NCI-H345 (cell line): ENCODE results near the gene DLX3.

Source experiments
- DNase-seq: peaks from one replicate; lab custom pipeline; 2025; lab: John Stamatoyannopoulos, UW

The DLX3 gene

DNA sequence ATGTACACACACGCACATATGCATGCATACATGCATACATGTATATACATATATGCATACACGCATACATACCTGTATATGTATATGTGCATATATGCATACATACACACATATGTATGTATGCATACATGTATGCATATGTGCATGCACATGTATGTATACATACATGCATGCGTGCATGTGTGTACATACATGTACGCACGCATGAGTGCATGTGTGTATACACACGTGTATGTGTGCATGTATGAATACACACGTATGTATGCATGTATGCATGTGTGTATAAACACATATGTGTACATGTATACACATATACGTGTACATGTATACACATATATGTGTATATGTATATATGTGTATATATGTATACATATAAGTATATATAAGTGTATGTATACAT, 28.5 kb upstream of the DLX3 start:
- DNase-seq = no peak

DNA sequence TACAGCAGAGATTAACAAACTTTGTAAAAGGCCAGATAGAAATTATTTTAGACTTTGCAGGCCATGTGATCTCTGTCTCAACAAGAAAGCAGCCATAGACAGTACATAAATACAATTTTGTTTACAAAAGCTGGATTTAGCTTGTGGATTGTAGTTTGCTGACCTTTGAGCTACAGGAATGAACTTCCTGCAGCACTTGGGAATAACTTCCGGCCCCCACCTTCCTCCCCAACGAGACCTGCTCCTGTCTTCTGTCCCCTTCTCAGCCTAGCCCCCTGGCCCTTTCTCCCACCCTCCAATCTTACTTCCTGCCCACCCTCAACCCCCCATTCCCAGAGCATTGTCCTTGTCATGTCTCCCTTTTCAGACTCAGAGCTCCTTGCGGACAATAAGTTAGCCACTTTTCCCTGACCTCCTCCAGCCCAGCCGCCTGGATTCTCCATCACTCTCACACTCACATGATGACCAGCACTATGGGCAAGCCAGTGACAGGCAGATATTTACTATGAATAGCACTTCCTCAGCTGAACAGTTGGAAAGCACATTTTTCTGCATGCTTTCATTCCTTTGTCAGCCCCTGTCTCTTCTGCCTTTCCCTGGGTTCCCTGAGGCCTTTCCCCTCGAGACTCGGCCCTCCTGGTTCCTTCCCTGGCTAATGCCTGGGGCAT, 27.6 kb upstream of the DLX3 start:
- no peak for DNase-seq

DNA sequence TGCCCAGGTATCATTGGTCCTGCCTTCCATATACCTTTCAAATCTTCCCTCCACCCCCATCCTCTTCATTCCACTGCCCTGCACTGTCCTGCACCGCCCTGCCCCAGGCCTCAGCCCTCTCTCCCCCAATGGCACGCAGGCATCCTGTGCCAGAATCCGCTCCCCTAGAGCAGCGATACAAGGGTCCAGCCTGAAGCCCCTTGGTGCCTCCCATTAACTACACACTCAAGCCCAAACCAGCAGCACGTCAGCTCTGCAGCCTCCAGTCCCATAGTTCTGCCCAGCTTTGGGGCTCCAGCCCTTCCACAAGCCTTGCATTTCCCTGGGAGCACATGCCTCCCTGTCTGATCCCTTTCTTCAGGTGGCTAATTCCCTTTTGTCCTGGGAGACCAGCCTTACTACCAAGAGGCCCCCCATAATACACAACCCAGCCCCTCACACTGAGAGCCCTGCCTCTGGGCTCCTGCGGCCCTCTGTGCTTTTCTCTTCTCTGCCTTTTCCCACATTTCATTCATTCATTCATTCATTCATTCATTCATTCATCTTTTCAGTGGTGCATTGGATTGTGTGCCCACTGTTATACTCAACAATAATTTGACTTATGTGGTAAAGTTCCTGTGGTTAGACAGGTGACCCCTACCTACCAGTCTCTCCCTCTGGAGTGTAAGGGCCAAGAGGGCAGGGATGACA, 26.8 kb upstream of the DLX3 start:
- no peak for DNase-seq

DNA sequence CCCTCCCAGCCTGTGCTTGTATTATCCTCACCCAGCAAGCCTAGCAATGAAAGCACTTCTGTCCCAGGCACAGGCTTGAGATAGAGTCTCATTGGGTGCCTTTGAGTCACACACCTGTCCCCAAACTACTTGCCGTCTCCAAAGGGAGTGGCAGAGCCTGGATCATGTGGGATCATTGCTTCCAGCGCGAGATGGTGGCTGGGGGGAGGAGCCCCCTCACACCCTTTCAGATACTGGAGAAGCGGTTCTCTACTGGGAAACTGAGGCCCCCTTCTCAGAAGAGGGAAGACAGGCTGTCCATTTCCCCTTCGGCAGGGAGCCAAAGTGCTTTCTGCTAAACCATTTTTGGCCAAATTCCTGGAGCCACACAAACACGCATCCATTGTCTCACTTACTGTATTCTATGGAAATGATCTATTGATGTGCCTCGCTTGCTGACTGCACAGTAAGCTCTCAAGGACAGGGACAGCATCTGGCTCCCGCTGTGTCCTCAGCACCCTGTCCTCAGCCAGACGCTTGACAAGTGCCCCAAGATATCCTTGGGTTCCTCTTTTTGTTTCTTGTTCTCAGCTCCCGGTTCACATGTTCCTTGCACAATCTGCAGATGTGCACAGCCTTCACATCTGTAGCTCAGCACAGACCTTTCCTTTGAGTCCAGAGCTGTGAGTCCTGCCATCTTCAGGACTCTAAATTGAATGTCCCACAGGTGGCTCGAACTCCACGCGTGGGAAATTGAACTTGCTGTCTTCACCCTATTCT, 26.0 kb upstream of the DLX3 start:
- DNase-seq = peak; percentile 30

DNA sequence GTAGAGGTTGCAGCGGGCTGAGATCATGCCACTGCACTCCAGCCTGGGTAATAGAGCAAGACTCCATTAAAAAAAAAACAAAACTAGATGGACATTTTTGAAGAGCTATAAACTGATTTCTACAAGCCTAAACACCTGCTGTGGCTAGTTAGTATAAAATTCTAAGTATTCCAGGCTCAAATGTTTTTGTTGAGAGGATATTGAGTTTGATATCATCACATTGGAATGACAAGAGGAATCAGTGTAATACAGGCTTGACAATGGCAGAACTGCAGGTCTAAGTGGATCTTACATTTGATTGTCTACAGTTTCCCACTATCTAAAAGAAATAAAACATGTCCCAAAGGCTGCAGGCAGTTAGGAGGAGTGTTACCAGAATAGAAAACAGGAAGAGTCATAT, 23.9 kb upstream of the DLX3 start:
- no peak for DNase-seq

DNA sequence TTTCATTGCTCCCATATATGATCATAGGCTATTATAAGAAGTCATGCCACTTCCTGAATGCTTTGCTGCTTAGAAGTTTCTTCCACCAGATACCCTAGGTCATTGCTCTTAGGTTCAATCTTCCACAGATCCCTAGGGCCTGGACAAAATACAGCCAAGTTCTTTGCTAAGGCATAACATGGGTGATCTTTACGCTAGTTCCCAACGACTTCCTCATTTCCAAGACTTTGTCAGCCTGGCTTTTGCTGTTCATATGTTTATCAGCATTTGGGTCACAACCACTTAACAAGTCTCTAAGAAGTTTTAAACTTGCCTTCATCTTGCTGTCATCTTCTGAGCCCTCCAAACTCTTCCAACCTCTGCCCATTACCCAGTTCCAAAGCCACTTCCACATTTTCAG, 20.1 kb upstream of the DLX3 start:
- no peak for DNase-seq

DNA sequence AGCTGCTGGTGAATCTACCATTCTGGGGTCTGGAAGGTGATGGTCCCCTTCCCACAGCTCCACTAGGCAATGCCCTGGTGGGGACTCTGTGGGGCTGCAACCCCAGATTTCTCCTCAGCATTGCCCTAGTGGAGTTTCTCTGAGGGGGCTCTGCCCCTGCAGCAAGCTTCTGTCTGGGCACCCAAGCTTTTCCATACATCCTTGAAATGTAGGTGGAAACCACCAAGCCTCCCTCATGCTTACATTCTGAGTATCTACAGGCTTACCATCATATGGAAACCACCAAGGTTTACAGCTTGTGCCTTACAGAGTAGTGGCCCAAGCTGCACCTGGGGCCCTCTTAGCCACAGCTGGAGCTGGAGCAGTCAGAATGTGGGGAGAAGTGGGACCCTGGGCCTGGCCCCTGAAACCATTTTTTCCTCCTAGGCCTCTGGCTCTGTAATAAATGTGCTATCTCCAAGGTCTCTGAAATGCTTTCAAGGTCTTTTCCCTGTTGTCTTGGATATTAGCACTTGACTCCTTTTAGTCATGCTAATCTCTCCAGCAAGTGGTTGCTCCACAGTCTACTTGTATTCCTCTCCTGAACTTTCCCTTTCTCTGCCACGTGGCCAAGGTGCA, 19.6 kb upstream of the DLX3 start:
- no peak for DNase-seq

DNA sequence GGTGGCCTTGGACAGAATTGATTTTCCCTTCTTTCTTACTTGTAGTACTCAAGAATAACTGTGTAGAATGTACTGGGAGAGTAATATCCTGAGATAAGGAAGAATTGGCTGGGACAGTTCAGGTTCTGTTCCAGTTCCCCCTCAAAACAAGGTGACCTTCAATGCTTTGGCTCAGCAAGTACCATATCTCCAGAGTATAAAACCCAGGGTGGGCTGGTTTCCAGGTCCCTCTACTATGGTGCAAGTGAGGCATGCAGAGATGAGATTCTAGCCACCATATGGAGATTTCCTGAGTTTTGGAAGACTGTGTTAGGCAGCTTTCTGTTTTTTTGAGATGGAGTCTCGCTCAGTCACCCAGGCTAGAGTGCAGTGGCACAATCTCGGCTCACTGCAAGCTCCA, 18.1 kb upstream of the DLX3 start:
- no peak for DNase-seq

DNA sequence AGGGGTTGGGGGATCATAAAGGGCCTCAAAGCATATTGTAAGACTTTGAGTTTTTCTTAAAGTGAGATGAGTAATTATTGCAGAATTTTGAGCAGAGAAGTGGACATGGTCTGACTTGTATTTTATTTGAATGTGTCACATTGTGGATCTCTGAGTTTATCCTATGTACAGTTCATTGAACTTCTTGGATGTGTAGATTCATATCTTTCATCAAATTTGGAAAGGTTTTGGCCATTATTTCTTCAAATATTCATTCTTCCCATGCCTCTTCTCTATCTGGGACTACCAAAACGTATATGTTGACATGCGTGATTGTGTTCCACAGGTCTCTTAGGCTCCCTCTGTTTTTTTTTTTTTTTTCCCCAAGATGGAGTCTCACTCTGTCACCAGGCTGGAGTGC, 14.3 kb upstream of the DLX3 start:
- DNase-seq = no peak

DNA sequence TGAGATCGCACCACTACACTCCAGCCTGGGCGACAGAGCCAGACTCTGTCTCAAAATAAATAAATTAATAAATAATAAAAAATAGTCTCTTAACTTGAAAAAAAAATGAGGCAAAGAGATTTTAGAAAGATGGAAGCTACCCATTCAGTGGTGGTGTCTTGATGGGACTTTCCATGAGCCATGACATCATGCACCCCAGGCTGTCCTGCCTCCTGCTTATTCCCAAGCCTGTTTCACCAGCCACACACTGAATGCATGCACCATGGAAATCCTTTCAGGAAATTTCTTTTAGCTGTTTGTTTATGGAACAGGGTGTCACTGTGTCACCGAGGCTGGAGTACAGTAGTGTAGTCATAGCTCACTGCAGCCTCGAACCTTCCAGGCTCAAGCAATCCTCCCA, 8.9 kb upstream of the DLX3 start:
- DNase-seq = no peak

DNA sequence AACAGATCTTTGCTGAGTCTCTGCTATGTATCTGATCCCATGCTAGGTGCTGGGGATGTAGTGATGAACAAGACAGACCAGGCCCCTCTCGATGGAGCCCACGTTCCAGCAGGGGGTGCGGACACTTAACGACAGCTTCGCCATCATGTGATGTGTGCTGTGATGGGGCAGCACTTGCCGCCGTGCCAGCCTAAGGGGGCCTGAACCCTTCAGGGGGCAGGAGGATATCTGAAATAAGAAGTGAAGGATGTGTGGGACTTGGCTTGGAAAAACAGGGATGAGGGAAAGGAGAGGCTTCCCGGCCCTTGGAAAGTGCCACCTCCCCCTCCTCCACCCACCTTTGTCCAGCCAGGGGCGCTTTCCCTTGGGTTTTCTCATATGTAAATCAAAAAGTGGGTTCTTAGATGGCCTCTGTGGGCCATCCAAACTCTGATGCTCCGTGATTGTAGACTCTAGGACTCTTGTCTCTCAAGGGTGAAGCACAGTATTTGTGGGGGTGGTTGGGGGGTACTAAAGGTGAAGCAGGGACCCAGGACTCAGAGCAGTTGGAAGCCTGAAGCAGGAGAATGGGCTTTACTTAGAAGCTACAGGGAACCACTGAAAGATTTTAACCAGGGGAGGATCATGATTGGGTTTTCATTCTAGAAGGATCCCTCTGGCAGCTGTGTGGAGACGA, 4.0 kb upstream of the DLX3 start:
- DNase-seq = no peak

DNA sequence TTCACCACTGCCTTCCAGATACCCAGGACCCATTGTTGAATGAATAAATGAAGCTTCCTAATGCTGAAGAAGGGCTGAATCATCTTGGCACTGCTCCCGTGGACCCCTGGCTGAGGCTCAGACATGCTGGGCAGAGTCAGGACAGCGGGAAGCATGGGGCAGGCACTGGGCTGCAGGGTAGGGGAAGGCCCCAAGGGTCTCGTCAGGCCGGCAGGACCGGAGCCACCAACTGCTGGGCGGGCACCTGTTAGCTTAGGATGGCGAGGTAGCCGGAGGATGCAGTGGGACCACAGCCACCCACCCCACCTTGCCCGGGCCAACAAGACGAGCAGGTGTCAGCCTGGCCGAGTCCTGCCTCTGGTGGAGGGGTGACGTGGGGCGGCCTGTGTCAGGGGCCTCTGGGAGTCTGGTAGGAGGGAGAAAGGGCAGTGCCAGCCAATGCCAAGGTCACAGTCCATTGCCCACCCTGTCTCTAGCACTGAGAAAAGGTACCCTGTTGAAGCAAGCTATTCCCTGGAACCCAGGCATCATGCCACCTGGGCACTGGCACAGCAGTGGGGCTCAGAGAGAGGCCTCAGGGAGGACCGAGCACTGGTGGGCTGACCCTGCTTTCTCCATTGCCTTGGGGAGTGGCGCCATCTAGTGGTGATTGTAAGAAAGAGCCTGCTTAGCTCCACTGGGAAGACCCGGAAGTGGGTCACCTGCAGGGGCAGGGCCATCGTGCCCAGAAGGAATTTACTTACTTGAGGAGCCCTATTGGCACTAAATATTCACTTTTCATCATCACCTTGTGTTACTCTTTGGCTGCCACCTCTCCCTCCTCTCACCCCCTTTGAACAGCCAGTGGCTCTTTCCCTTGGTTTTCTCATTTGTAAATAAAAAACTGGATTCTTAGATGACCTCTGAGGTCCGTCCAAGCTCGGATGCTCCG, 3.0 kb upstream of the DLX3 start:
- peak; percentile 91 for DNase-seq

DNA sequence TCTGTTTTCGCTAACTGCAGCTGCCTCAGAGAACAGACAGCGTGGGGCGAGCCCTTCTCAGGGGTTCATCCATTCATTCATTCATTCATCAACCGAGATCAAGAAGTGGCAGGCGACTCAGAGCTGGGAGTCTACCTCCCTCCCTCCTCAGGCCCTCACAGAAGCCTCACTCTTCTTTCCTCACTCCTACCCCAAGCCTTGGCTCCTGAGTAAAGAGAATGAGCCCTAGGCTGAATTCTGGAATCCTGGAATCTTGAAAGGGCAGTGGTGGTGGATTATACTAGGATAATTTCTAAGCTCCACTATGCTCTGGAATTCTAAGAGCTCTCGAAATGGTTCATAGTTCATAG, 2.3 kb upstream of the DLX3 start:
- DNase-seq = no peak

DNA sequence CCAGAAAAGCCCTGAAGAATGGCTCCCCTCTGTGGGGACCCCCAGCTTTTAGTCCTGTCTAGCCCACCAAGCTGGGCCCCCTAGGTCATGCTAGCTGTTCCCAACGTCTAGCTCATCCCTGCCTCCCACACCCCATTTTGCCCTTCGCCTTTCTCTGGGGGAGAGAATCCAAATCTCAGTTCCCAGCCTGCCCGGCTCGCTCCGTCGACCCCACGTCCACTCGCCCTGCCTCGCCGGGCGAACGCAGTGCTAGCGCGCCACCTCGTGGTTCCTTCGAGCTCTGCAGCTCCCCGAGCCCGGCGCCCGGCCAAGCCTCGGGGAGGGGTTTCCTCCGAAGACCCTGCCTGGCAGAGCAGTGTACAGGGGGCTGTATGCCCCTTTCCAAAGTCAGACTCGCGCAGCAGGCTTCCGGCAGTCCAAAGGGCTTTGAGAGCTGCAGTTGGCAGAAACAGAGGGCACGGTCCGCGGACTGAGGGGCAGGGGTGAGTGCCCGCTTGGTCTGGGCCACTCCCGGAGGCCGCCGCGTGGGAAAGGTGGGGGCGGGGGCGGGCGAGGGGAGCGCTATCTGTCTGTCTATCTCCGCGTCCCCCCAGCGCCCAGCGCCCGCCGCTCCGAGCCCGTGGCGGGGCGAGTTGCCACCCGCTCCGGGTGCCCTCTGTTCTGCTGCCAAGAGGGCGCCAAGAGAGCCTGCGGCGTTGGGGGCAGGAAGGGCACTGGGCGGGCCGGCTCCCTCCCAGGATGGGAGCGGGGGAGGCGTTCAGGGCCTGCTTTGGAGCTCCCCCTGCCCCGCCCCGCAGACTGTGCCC, 1.7 kb upstream of the DLX3 start:
- DNase-seq = peak; percentile 59

DNA sequence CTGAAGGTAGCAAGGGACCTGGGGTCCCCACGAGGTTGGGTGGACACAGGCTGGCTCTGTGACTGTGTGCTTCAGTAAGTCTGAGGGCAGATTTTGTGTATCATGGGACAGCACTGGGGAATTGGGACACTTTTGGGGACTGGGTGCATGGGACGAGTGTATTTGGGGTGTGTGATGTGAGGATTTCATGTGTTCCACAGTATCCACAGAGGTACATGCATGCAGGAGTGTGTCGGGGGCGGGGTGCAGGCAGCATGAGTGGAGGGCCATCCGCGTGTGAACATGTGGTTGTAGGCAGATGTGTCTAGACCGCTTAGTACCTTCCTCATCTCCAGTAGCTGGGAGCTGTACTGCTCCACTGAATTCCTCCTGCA, 1.1 kb upstream of the DLX3 start:
- no peak for DNase-seq

DNA sequence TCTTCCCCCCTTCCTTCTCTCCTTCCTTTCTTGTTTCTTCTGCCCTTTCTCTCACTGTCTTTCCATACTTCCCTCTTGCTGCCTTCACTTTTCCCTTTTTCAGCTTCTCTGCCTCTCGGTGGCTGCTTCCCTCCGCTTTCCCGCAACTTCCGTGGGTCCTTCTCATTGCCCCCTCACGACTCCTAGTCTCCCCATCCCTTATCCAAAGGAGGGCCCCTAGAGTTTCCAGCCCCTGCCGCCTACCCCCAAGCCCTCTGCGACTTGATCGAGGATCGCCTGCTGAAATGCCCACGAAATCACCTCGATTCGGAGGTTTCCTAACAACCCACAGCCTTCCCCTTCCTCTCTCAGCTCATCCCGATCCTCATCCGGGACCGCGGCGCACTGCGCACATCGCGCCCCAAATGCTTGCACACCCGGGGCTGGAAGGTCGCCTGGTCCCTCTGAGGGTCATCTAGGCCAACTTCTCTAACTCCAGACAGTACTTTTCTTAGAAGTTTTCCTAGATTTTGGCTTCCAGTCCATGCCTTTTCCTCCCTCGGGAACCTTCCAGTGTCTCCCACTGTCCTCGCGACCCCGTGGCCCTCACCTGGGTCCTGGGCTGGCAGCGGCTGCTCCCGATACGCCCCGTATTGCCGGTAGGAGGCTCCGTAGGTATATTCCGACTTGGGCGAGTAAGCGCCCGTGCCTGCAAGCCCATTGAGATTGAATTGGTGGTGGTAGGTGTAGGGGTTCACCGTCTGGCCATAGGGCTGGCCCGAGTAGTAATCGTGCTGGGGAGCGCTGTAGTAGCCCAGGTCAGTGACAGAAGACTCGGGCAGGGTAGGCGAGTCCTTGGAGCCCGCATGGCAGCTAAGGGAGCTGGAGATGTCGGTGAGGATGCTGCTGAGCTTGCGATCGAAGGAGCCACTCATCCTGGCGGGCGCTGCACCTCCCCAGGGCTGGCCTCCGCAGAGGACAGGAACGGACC, 654 bp downstream of the DLX3 start:
- DNase-seq = peak; percentile 28

DNA sequence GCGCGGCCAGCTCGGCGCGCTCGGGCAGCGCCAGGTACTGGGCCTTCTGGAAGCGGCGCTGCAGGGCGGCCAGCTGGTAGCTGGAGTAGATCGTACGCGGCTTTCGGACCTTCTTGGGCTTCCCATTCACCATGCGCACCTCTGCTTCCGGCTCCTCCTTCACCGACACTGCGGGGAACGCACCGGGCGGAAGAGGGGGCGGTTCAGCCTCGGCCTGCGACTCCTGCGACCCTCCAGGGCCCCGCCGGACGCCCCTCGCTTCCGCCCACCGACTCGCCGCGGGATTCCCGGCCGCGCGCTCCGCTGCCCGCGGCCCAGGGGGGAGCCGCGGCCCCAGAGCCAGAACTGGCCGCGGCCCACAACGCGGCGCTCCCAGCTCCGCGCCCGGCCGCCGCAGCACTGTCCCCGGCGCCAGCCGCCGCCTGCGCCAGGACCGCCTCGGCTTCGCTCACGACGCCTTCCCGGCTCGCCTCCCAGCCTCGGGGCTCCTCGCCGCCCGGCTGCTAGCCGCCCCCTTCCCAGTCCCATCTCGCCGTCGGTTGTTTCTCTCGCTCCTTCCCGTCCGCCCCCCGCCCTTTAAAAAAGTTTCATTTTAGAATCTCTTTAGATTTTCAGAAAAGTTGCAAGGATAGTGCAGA, 1.5 kb downstream of the DLX3 start:
- no peak for DNase-seq

DNA sequence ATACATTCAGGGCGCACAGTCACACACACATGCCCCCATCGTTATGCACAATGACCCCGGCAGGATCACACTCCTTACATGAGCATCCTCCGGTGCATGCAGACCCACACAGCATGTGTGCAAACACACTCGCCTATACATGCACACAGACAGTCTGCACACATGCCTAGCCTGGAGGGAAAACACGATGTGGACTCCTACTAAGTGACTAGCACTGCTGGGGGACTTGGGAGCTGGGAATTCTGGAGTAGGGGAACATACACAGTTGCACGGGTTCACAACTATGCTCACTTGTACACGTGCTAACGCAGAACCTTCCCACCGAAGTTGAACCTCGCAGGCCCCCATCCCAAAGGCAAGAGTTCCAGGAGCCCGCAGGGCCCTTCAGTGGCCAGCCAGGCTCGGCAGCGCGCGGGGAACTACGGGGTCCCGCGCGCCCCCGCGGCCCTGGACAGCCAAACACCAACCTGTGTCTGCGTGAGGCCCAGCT, 2.0 kb downstream of the DLX3 start:
- DNase-seq = no peak
